ENCODE measurements around the gene PPP4C.

GRCh38 chr16:30075503-30076275 lies at the start of gene PPP4C:
- TF ChIP-seq CTCF (IDR thresholded peaks at IDR 0.05; ENCODE audit: poor library complexity) = peak; percentile 11
- TF ChIP-seq EZH2 (IDR thresholded peaks at IDR 0.05; ENCODE audit: borderline replicate concordance) = no peak
- no peak for TF ChIP-seq EZH2phosphoT487 (IDR thresholded peaks at IDR 0.05; ENCODE audit: low read depth, severe bottlenecking, unreplicated experiment)
